Measurements from ENCODE around the gene KSR1. TPM values are rescaled to one million over a fixed set of nuclear protein-coding genes. Genes with fewer than 3 reads are reported as not detected.

The KSR1 gene
- total RNA-seq, 2 donors from 2014 or later = 11.5 to 23.7 TPM

GRCh38 chr17:27610304-27610677, 154.0 kb downstream of the KSR1 start:
- H3K4me3 ChIP-seq = no peak overlapping the region
- H3K36me3 ChIP-seq = peaks cover 0 to 3% of the 10 kb centered on the region in 2 donors
- WGBS = 84% methylated on average over 4 of the region's 4 CpGs

GRCh38 chr17:27612160-27612770, 156.0 kb downstream of the KSR1 start:
- WGBS = 86% methylated on average over 3 of the region's 3 CpGs
- Histone ChIP-seq H3K4me1 (replicated peaks) (peaks cover 4% of the 10 kb centered on the region), H3K9me3 (no peaks in the 10 kb centered on the region), H3K27me3 (replicated peaks; ENCODE audit: insufficient read depth) (no peaks in the 10 kb centered on the region), H3K36me3 (peaks cover 0 to 3% of the 10 kb centered on the region in 2 donors), H3K27ac (no peak overlapping the region), H3K4me3 (no peak overlapping the region)
- intact Hi-C loops (cut with DNase I) = no loop called here
- TF ChIP-seq POLR2A (IDR thresholded peaks at IDR 0.05) (no peak), POLR2AphosphoS5 (IDR thresholded peaks at IDR 0.05) (no peak), CTCF (IDR thresholded peaks at IDR 0.05) (no peak)
- no peak for DNase-seq (ENCODE audit: low spot score)

More at GRCh38 chr17:27610304-27610677, 154.0 kb downstream of the KSR1 start:
- Histone ChIP-seq H3K9me3 (no peaks in the 10 kb centered on the region), H3K27me3 (replicated peaks; ENCODE audit: insufficient read depth) (no peaks in the 10 kb centered on the region), H3K4me1 (replicated peaks) (peaks cover 4% of the 10 kb centered on the region), H3K27ac (no peak overlapping the region)
- TF ChIP-seq POLR2A (IDR thresholded peaks at IDR 0.05) (no peak), CTCF (IDR thresholded peaks at IDR 0.05) (no peak), POLR2AphosphoS5 (IDR thresholded peaks at IDR 0.05) (no peak)
- no peak for DNase-seq (ENCODE audit: low spot score)
- intact Hi-C loops (cut with DNase I) = no loop called here

GRCh38 chr17:27613433-27613832, 157.2 kb downstream of the KSR1 start:
- Histone ChIP-seq H3K4me3 (no peak overlapping the region), H3K27ac (no peak overlapping the region), H3K9me3 (no peaks in the 10 kb centered on the region), H3K27me3 (replicated peaks; ENCODE audit: insufficient read depth) (no peaks in the 10 kb centered on the region), H3K36me3 (peaks cover 0 to 3% of the 10 kb centered on the region in 2 donors), H3K4me1 (replicated peaks) (peaks cover 4% of the 10 kb centered on the region)
- intact Hi-C loops (cut with DNase I) = no loop called here
- no peak for TF ChIP-seq POLR2AphosphoS5 (IDR thresholded peaks at IDR 0.05)
- TF ChIP-seq POLR2A (IDR thresholded peaks at IDR 0.05) = no peak
- TF ChIP-seq CTCF (IDR thresholded peaks at IDR 0.05) = no peak
- DNase-seq (ENCODE audit: low spot score) = no peak
- WGBS = 85% methylated on average over 3 of the region's 3 CpGs

GRCh38 chr17:27615121-27615520, 158.9 kb downstream of the KSR1 start:
- DNase-seq (ENCODE audit: low spot score) = no peak
- no peak overlapping the region for H3K4me3 ChIP-seq
- H3K27ac ChIP-seq = no peak overlapping the region
- H3K27me3 ChIP-seq (replicated peaks; ENCODE audit: insufficient read depth) = no peaks in the 10 kb centered on the region
- TF ChIP-seq CTCF (IDR thresholded peaks at IDR 0.05) (no peak), POLR2AphosphoS5 (IDR thresholded peaks at IDR 0.05) (no peak), POLR2A (IDR thresholded peaks at IDR 0.05) (no peak)
- intact Hi-C loops (cut with DNase I) = no loop called here
- H3K4me1 ChIP-seq (replicated peaks) = peaks cover under 1% of the 10 kb centered on the region
- peaks cover 0 to 3% of the 10 kb centered on the region in 2 donors for H3K36me3 ChIP-seq
- H3K9me3 ChIP-seq = no peaks in the 10 kb centered on the region
- 96% methylated on average over 1 of the region's 1 CpG for WGBS

- Histone ChIP-seq H3K4me1 (replicated peaks) (no peaks in the 10 kb centered on the region), H3K9me3 (no peaks in the 10 kb centered on the region), H3K27ac (no peak overlapping the region), H3K4me3 (no peak overlapping the region), H3K27me3 (replicated peaks; ENCODE audit: insufficient read depth) (no peaks in the 10 kb centered on the region), H3K36me3 (no peaks in the 10 kb centered on the region)
- TF ChIP-seq POLR2AphosphoS5 (IDR thresholded peaks at IDR 0.05) (no peak), CTCF (IDR thresholded peaks at IDR 0.05) (no peak), POLR2A (IDR thresholded peaks at IDR 0.05) (no peak)
- no peak for DNase-seq (ENCODE audit: low spot score)
- intact Hi-C loops (cut with DNase I) = no loop called here
- 69% methylated on average over 4 of the region's 4 CpGs for WGBS
These were observed 160.2 kb downstream of the KSR1 start for GRCh38 chr17:27616414-27616813.
